CD4-positive, CD25-positive, alpha-beta regulatory T cell (primary cell): ENCODE measurements around the gene CHST1. TPM values are rescaled to one million over a fixed set of nuclear protein-coding genes. Genes with fewer than 3 reads are reported as not detected.

Source experiments
- ATAC-seq, 2 donors: fragments of 150-1000 bp; cut with Tn5 transposase; one replicate each; pipeline ENCODE4 v1.10.0; 2021; ENCODE audit warnings: low read depth in 2 of 2, moderate number of reproducible peaks in 2 of 2, moderate library complexity in 1 of 2
- DNase-seq, 3 donors: peaks; one replicate each; pipeline versions ENCODE4 v3.0.0 to v3.0.0-alpha.2; 2012 to 2022; ENCODE audit warnings: mixed read lengths in 1 of 3
- H3K27ac ChIP-seq: one replicate; pipeline ENCODE4 v1.7.0; 2013; ENCODE audit warnings: mild to moderate bottlenecking, low read length; ENCODE audit not compliant: insufficient read depth, poor library complexity, severe bottlenecking
- H3K27me3 ChIP-seq: one replicate; pipeline ENCODE4 v1.7.0; 2013; ENCODE audit warnings: low read length; ENCODE audit not compliant: control insufficient read depth, insufficient read depth
- H3K36me3 ChIP-seq: one replicate; pipeline ENCODE4 v1.7.0; 2013; ENCODE audit warnings: mild to moderate bottlenecking, low read length, moderate library complexity; ENCODE audit not compliant: control insufficient read depth, insufficient read depth
- H3K4me1 ChIP-seq: 2 replicates; pipeline ENCODE4 v1.7.0; 2013; ENCODE audit warnings: mild to moderate bottlenecking, low read length; ENCODE audit not compliant: insufficient read depth, control insufficient read depth, poor library complexity, severe bottlenecking
- H3K4me3 ChIP-seq: one replicate; pipeline ENCODE4 v1.7.0; 2013; ENCODE audit warnings: low read depth, mild to moderate bottlenecking, low read length, moderate library complexity
- H3K9me3 ChIP-seq, 2 experiments: 1 replicate in 1 of 2; 2 replicates in 1 of 2; pipeline ENCODE4 v1.7.0; 2013; ENCODE audit warnings: low read length in 2 of 2, mild to moderate bottlenecking in 1 of 2, moderate library complexity in 1 of 2; ENCODE audit not compliant: control insufficient read depth in 2 of 2
- H3K27ac Mint-ChIP-seq, 3 donors: one replicate each; pipeline ENCODE4 v1.8.0; 2020 to 2022; ENCODE audit warnings: mild to moderate bottlenecking in 3 of 3, mixed read lengths in 3 of 3, moderate library complexity in 2 of 3
- H3K27me3 Mint-ChIP-seq: one replicate; pipeline ENCODE4 v1.8.0; 2022; ENCODE audit warnings: mild to moderate bottlenecking, mixed read lengths
- H3K36me3 Mint-ChIP-seq: one replicate; pipeline ENCODE4 v1.8.0; 2020; ENCODE audit warnings: mixed read lengths
- H3K4me1 Mint-ChIP-seq, 4 donors: one replicate each; pipeline ENCODE4 v1.8.0; 2020 to 2022; ENCODE audit warnings: mixed read lengths in 4 of 4, mild to moderate bottlenecking in 1 of 4
- H3K4me3 Mint-ChIP-seq, 4 donors: one replicate each; pipeline ENCODE4 v1.8.0; 2020 to 2022; ENCODE audit warnings: mild to moderate bottlenecking in 4 of 4, mixed read lengths in 4 of 4, moderate library complexity in 3 of 4
- H3K9me3 Mint-ChIP-seq, 7 donors: one replicate each; pipeline ENCODE4 v1.8.0; 2020 to 2022; ENCODE audit warnings: mixed read lengths in 7 of 7, mild to moderate bottlenecking in 3 of 7, moderate library complexity in 2 of 7
- polyA plus RNA-seq, 4 donors: library from polyadenylated mRNA; unstranded; fragments of 300-500 nt; fragmentation: Illumina TruSeq; gene quantifications; one replicate each; pipeline ENCODE4 v1.2.3, GENCODE V29; 2021
- total RNA-seq: library from RNA; stranded (reverse); gene quantifications from one replicate; pipeline ENCODE4 v1.2.3, GENCODE V29; 2022

The CHST1 gene
- total and polyA plus RNA-seq, 5 donors from 2014 or later: 0.10 to 0.47 TPM; not detected in 3

DNA sequence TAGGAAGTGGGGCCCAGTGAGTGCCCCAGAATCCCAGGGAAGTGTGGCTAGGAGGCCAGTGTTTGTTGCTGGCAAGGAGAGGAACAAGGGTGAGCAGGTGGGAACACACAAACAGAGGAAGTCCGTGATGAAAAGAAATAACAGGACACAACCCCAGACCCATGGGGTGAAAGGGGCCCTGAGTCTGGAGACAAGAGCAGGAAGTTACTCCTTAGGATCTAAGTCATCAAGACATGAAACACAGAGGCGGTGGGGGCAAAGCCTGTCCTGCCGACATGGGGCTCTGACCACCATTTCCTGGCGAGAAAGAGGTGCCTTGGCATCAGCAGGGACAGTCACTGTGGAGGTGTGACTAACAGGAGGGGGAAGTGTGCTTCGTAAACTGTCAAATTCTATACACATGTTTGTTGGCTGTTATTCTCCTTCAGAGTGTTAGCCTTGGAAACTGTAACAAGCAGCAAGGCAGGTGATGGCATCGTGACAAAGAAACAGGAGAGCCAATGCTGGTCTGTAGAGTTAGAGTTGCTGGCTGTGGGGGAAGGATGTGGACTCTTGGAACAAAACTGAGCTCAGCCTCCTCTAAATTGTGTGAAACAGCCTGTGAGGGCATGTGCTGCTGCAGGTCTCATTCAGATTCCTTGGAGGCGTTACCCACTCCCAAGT, 21.7 kb downstream of the CHST1 start:
- peaks cover 0 to 4% (median 2%) of the 10 kb centered on the region in 4 donors for H3K4me1 Mint-ChIP-seq
- H3K27me3 ChIP-seq: no peaks in the 10 kb centered on the region
- H3K36me3 ChIP-seq: no peaks in the 10 kb centered on the region
- no peak overlapping the region for H3K4me3 Mint-ChIP-seq
- H3K27ac ChIP-seq: no peak overlapping the region
- DNase-seq: no peak
- H3K4me1 ChIP-seq: no peaks in the 10 kb centered on the region
- H3K9me3 Mint-ChIP-seq: peaks cover 0 to 2% (median 1%) of the 10 kb centered on the region in 7 donors
- H3K4me3 ChIP-seq: no peak overlapping the region
- H3K9me3 ChIP-seq: peaks cover 0 to 3% of the 10 kb centered on the region in 2 experiments
- H3K36me3 Mint-ChIP-seq: no peaks in the 10 kb centered on the region
- ATAC-seq: no peak
- H3K27me3 Mint-ChIP-seq: peaks cover 9% of the 10 kb centered on the region
- no peak overlapping the region for H3K27ac Mint-ChIP-seq

DNA sequence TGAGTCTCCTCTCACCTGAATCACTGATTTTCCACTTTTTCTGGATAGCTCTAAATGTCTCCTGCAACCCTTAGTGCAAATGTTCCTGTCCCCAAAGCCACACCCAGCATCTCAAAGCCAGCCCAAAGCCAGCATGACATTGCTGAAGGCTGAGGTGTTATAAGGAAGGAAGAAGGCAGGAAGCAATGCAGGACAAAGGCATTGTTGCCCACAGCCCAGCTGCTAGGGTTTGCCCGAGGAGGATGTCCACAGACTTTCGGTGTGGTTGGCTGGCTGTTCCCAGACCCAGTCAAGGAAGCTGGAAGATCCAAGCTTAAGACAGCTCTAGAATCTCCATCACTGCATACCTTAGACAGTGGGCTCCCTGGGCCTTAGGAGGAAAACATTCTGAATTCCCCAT, 23.5 kb downstream of the CHST1 start:
- H3K4me1 Mint-ChIP-seq: peaks cover 0 to 4% (median under 1%) of the 10 kb centered on the region in 4 donors
- Histone ChIP-seq H3K27ac (no peak overlapping the region), H3K4me3 (no peak overlapping the region), H3K36me3 (no peaks in the 10 kb centered on the region), H3K27me3 (no peaks in the 10 kb centered on the region), H3K9me3 (peaks cover 0 to 5% of the 10 kb centered on the region in 2 experiments), H3K4me1 (no peaks in the 10 kb centered on the region)
- DNase-seq (no peak), ATAC-seq (no peak)
- H3K4me3 Mint-ChIP-seq: no peak overlapping the region
- no peak overlapping the region for H3K27ac Mint-ChIP-seq
- peaks cover 0 to 8% (median 2%) of the 10 kb centered on the region in 7 donors for H3K9me3 Mint-ChIP-seq
- no peaks in the 10 kb centered on the region for H3K36me3 Mint-ChIP-seq
- H3K27me3 Mint-ChIP-seq: peaks cover 24% of the 10 kb centered on the region

DNA sequence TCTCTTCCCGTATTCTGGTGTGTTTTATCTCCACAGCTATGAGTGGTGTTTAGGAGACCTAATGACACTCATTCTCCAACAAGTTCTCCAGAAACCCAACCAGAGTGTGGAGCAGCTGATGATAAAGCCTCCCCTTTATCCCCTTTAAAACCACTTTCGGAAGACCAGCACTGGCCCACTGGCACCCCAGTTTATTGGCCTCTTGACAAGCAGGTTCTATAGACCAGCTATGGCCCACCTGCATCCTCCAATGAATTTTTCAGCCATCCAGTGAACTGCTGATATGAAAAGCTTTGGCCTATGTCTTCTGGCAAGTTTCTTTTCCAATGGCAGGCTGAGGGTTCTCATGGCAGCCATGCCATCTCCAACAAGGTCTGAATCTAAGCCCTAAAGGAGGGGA, 27.4 kb downstream of the CHST1 start:
- Histone ChIP-seq H3K9me3 (peaks cover 0 to 5% of the 10 kb centered on the region in 2 experiments), H3K27me3 (peaks cover 2% of the 10 kb centered on the region), H3K27ac (no peak overlapping the region), H3K36me3 (no peaks in the 10 kb centered on the region), H3K4me3 (no peak overlapping the region), H3K4me1 (no peaks in the 10 kb centered on the region)
- no peak overlapping the region for H3K27ac Mint-ChIP-seq
- H3K9me3 Mint-ChIP-seq: peaks cover 0 to 8% (median 3%) of the 10 kb centered on the region in 7 donors
- H3K36me3 Mint-ChIP-seq: no peaks in the 10 kb centered on the region
- peaks cover 35% of the 10 kb centered on the region for H3K27me3 Mint-ChIP-seq
- DNase-seq (no peak), ATAC-seq (no peak)
- H3K4me3 Mint-ChIP-seq: no peak overlapping the region
- H3K4me1 Mint-ChIP-seq: no peaks in the 10 kb centered on the region

DNA sequence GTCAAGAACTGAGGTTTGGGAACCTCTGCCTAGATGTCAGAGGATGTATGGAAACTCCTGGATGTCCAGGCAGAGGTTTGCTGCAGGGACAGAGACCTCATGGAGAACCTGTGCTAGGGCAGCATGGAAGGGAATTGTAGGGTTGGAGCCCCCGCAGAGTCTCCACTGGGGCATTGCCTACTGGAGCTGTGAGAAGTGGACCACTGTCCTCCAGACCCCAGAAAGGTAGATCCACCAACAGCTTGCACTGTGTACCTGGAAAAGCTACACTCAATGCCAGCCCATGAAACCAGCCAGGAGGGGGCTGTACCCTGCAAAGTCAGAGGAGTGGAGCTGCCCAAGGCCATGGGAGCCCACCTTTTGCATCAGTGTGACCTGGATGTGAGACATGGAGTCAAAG, 29.5 kb downstream of the CHST1 start:
- peaks cover 0 to 5% of the 10 kb centered on the region in 2 experiments for H3K9me3 ChIP-seq
- peaks cover 2% of the 10 kb centered on the region for H3K27me3 ChIP-seq
- no peaks in the 10 kb centered on the region for H3K4me1 ChIP-seq
- Mint-ChIP-seq H3K9me3 (peaks cover 0 to 13% (median 4%) of the 10 kb centered on the region in 7 donors), H3K36me3 (no peaks in the 10 kb centered on the region), H3K27ac (no peak overlapping the region), H3K27me3 (peaks cover 46% of the 10 kb centered on the region), H3K4me3 (peak overlapping the region in 1 of 4 donors; percentile 38), H3K4me1 (no peaks in the 10 kb centered on the region)
- H3K27ac ChIP-seq: no peak overlapping the region
- DNase-seq (no peak), ATAC-seq (no peak)
- no peak overlapping the region for H3K4me3 ChIP-seq
- H3K36me3 ChIP-seq: no peaks in the 10 kb centered on the region

DNA sequence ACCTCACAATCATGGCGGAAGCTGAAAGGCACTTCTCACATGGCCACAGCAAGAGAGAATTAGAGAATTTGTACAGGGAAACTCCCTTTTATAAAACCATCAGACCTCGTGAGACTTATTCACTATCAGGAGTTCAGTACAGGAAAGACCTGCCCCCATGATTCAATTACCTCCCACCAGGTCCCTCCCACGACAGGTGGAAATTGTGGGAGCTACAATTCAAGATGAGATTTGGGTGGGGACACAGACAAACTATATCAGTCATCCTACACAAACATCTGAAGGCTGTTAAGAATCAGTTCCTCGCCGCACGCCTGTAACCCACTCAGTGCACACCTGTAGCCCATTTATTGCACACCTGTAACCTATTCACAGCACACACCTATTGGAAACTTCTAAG, 39.8 kb downstream of the CHST1 start:
- Mint-ChIP-seq H3K27me3 (peaks cover 15% of the 10 kb centered on the region), H3K4me3 (no peak overlapping the region), H3K4me1 (no peaks in the 10 kb centered on the region), H3K9me3 (peaks cover 0 to 8% (median 0%) of the 10 kb centered on the region in 7 donors), H3K27ac (no peak overlapping the region), H3K36me3 (no peaks in the 10 kb centered on the region)
- ATAC-seq (no peak), DNase-seq (no peak)
- Histone ChIP-seq H3K4me3 (no peak overlapping the region), H3K27ac (no peak overlapping the region), H3K36me3 (no peaks in the 10 kb centered on the region), H3K9me3 (peaks cover 4 to 8% of the 10 kb centered on the region in 2 experiments), H3K4me1 (no peaks in the 10 kb centered on the region), H3K27me3 (no peaks in the 10 kb centered on the region)

- no peak overlapping the region for H3K4me3 ChIP-seq
- H3K9me3 ChIP-seq: peaks cover 4 to 10% of the 10 kb centered on the region in 2 experiments
- ATAC-seq (no peak), DNase-seq (no peak)
- Mint-ChIP-seq H3K27ac (no peak overlapping the region), H3K27me3 (peaks cover 15% of the 10 kb centered on the region), H3K4me1 (no peaks in the 10 kb centered on the region), H3K9me3 (peaks cover 0 to 13% (median 5%) of the 10 kb centered on the region in 7 donors), H3K4me3 (no peak overlapping the region), H3K36me3 (no peaks in the 10 kb centered on the region)
- no peaks in the 10 kb centered on the region for H3K36me3 ChIP-seq
- no peaks in the 10 kb centered on the region for H3K27me3 ChIP-seq
- no peaks in the 10 kb centered on the region for H3K4me1 ChIP-seq
- no peak overlapping the region for H3K27ac ChIP-seq
Measured at GRCh38 chr11:45624095-45624494, 41.3 kb downstream of the CHST1 start.

- no peak for ATAC-seq
- Mint-ChIP-seq H3K27ac (no peak overlapping the region), H3K36me3 (no peaks in the 10 kb centered on the region), H3K27me3 (peaks cover 13% of the 10 kb centered on the region), H3K4me1 (no peaks in the 10 kb centered on the region), H3K4me3 (no peak overlapping the region), H3K9me3 (peaks cover 0 to 11% (median 5%) of the 10 kb centered on the region in 7 donors)
- no peak for DNase-seq
- Histone ChIP-seq H3K27me3 (no peaks in the 10 kb centered on the region), H3K9me3 (peaks cover 4 to 10% of the 10 kb centered on the region in 2 experiments), H3K4me3 (no peak overlapping the region), H3K27ac (no peak overlapping the region), H3K4me1 (no peaks in the 10 kb centered on the region), H3K36me3 (no peaks in the 10 kb centered on the region)
Measured at GRCh38 chr11:45622861-45623260, 42.6 kb downstream of the CHST1 start.

DNA sequence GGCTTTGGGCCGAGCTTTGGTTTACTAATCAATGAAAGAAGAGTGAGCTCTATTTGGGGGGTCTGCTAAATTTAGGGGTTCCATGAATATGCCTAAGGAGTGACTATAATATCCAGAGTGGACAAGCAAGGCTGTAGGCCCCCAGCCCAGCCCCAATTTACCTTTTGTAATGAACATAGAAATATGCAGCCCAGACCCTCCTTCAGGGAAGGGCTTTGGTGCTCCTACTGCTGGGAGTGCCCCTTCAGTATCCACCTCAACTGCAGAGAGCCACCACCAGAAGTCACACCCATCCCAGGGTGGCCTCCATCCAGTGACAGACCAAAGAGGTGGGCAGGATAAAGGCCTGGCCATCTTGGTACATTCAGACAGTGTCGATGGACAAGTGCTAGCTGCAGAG, 43.1 kb downstream of the CHST1 start:
- Histone ChIP-seq H3K27me3 (no peaks in the 10 kb centered on the region), H3K4me3 (no peak overlapping the region), H3K36me3 (no peaks in the 10 kb centered on the region), H3K9me3 (peaks cover 4 to 10% of the 10 kb centered on the region in 2 experiments), H3K4me1 (no peaks in the 10 kb centered on the region), H3K27ac (no peak overlapping the region)
- peaks cover 0 to 9% (median 5%) of the 10 kb centered on the region in 7 donors for H3K9me3 Mint-ChIP-seq
- H3K4me3 Mint-ChIP-seq: no peak overlapping the region
- no peak for DNase-seq
- no peaks in the 10 kb centered on the region for H3K4me1 Mint-ChIP-seq
- no peak for ATAC-seq
- no peak overlapping the region for H3K27ac Mint-ChIP-seq
- peaks cover 13% of the 10 kb centered on the region for H3K27me3 Mint-ChIP-seq
- H3K36me3 Mint-ChIP-seq: no peaks in the 10 kb centered on the region
